ENCODE measurements around the gene RHOA. TPM values are rescaled to one million over a fixed set of nuclear protein-coding genes. Genes with fewer than 3 reads are reported as not detected.

RHOA gene
- total and polyA plus RNA-seq, 2 of the 8 experiments (the other 6 are each of a cell fraction or from before 2014, with no cell fraction given): 176 to 397 TPM

GRCh38 chr3:49378249-49378895 is 33.4 kb downstream of the RHOA start:
- TF ChIP-seq SIX5 (IDR thresholded peaks at IDR 0.05; ENCODE audit: low read depth, low read length) (no peak), JUN (IDR thresholded peaks at IDR 0.05; ENCODE audit: low read depth, low read length) (no peak), CHD2 (IDR thresholded peaks at IDR 0.05; ENCODE audit: low read length) (no peak), RNF2 (IDR thresholded peaks at IDR 0.05; ENCODE audit: borderline replicate concordance, low read depth, low read length, missing control alignments, poor library complexity, severe bottlenecking) (no peak), BCL11A (IDR thresholded peaks at IDR 0.05; ENCODE audit: low read depth in 2 of 2, low read length in 2 of 2) (no peak), HDAC2 (IDR thresholded peaks at IDR 0.05; ENCODE audit: borderline replicate concordance in 1 of 2, low read depth in 2 of 2, low read length in 2 of 2) (no peak), CHD1 (IDR thresholded peaks at IDR 0.05; ENCODE audit: low read depth, low read length) (no peak), SP2 (IDR thresholded peaks at IDR 0.05; ENCODE audit: low read length) (no peak), RBBP5 (IDR thresholded peaks at IDR 0.05; ENCODE audit: borderline replicate concordance, low read depth, low read length) (no peak), SP1 (IDR thresholded peaks at IDR 0.05; ENCODE audit: low read depth, low read length) (no peak), GTF2F1 (IDR thresholded peaks at IDR 0.05; ENCODE audit: borderline replicate concordance, low read depth, low read length) (no peak), TAF7 (optimal IDR thresholded peaks at IDR 0.05; ENCODE audit: borderline replicate concordance, low read depth, low read length) (no peak), TBP (IDR thresholded peaks at IDR 0.05; ENCODE audit: low read depth, low read length) (no peak)
- H3K4ac ChIP-seq (replicated peaks; ENCODE audit: insufficient read length, low read depth, low read length): no peak overlapping the region
- FAIRE-seq (no peak), DNase-seq (ENCODE audit: low read depth in 1 of 2, low spot score in 2 of 2) (no peak)
- H3K4me3 ChIP-seq (ENCODE audit: extremely low read depth in 1 of 4, insufficient read depth in 2 of 4, low read depth in 3 of 4, low read length in 4 of 4): no peak overlapping the region
- no peaks in the 10 kb centered on the region for H3K9me3 ChIP-seq (ENCODE audit: insufficient read depth in 2 of 2, low read depth in 1 of 2, low read length in 1 of 2)
- ChIA-PET CTCF (ENCODE audit: partially characterized antibody) (interaction anchor here (1.5 kb wide), 1 partner anchor 71 kb away, joined by 4 read pairs; no protein-coding TSS in a partner anchor), POLR2A (ENCODE audit: partially characterized antibody) (interaction anchor here (1.2 to 1.6 kb wide), 3 partner anchors 21 to 38 kb away, joined by 3 to 6 read pairs (median 3); partner anchors contain the start of genes RHOA and USP4)
- H2BK20ac ChIP-seq (ENCODE audit: low read length): no peak overlapping the region
- H2BK15ac ChIP-seq (ENCODE audit: low read length): no peak overlapping the region
- peaks cover 2% of the 10 kb centered on the region; the same call in 1 of the 2 replicates for H3K79me1 ChIP-seq (ENCODE audit: low read depth, low read length)
- H4K20me1 ChIP-seq (replicated peaks in 1 of 2; ENCODE audit: control insufficient read depth in 1 of 2, insufficient read depth in 2 of 2, low read length in 2 of 2): peaks cover 5 to 17% of the 10 kb centered on the region in 2 experiments
- H4K8ac ChIP-seq (ENCODE audit: extremely low read depth, insufficient read depth, low read length): no peak overlapping the region
- no peak overlapping the region for H3K56ac ChIP-seq (replicated peaks; ENCODE audit: insufficient read length, low read depth, low read length)
- no peak overlapping the region for H2AK5ac ChIP-seq (ENCODE audit: low read depth, low read length)
- H3K23ac ChIP-seq (ENCODE audit: insufficient read length): no peak overlapping the region
- no peak overlapping the region for H3K18ac ChIP-seq (ENCODE audit: extremely low read depth, low read length)
- no peak overlapping the region for H3K4me2 ChIP-seq (ENCODE audit: insufficient read depth in 1 of 2, low read depth in 2 of 2, low read length in 2 of 2)
- peaks cover 2 to 21% (median 12%) of the 10 kb centered on the region in 4 experiments; a peak in 5 of 8 replicates for H3K36me3 ChIP-seq (ENCODE audit: control insufficient read depth in 2 of 4, insufficient read depth in 4 of 4, low read length in 3 of 4)
- no peak overlapping the region for H4K91ac ChIP-seq (replicated peaks; ENCODE audit: insufficient read length, low read length)
- 0 out of 2 replicates have a peak, but pooled peaks cover under 1% of the 10 kb centered on the region for H3K23me2 ChIP-seq (ENCODE audit: low read depth, low read length)
- peaks cover 0 to 2% (median 0%) of the 10 kb centered on the region in 4 experiments; a peak in 1 of 7 replicates for H3K4me1 ChIP-seq (replicated peaks in 1 of 4; ENCODE audit: control insufficient read depth in 3 of 4, insufficient read depth in 4 of 4, low read length in 3 of 4)
- H3K14ac ChIP-seq (ENCODE audit: insufficient read length): no peak overlapping the region
- H2BK12ac ChIP-seq (ENCODE audit: low read depth, low read length): no peak overlapping the region
- no peak overlapping the region for H3K9ac ChIP-seq (replicated peaks in 1 of 4; ENCODE audit: extremely low read depth in 1 of 4, low read depth in 3 of 4, low read length in 3 of 4)
- WGBS, 2 experiments (ENCODE audit: extremely low coverage in 1 of 2, insufficient coverage in 1 of 2, insufficient read length in 1 of 2, insufficient replicate concordance in 2 of 2, low coverage in 1 of 2, low lambda C conversion rate in 2 of 2, missing lambda C conversion rate in 1 of 2): 94% methylated on average over 11 of the region's 11 CpGs; no CpG with 5 or more reads in 1 of the 2 experiments
- H2BK120ac ChIP-seq (replicated peaks; ENCODE audit: low read depth, low read length): no peak overlapping the region
- H3K27me3 ChIP-seq (replicated peaks in 1 of 4; ENCODE audit: control insufficient read depth in 3 of 4, extremely low read depth in 1 of 4, insufficient read depth in 3 of 4, low read length in 3 of 4): no peaks in the 10 kb centered on the region
- H4K5ac ChIP-seq (ENCODE audit: insufficient read length, low read depth, low read length): no peak overlapping the region
- no peak overlapping the region for H2BK5ac ChIP-seq (ENCODE audit: low read depth, low read length)
- peaks cover 3 to 71% of the 10 kb centered on the region in 2 experiments for H3K79me2 ChIP-seq (ENCODE audit: control insufficient read depth in 1 of 2, insufficient read depth in 2 of 2, low read length in 2 of 2)
- no peak overlapping the region for H2AFZ ChIP-seq (ENCODE audit: low read length)
- H3K27ac ChIP-seq (ENCODE audit: low read depth, low read length): no peak overlapping the region
